GM19240 (cell line): Measurements from ENCODE around the gene ABHD11.
"Not testable (repeated sequence)": the region's sequence is repeated elsewhere in the genome, so short reads cannot be mapped to it uniquely, and the experiment has no call there.

Experiments
- DNase-seq: peaks from one replicate; pipeline ENCODE4 v3.0.0; 2011; ENCODE audit warnings: low spot score; ENCODE audit not compliant: insufficient read length

The ABHD11 gene

GRCh38 chr7:73738612-73739386, at the start of gene ABHD11:
Gene ABHD11, minus strand, starts transcription at chr7:73738802. Its CDS starts 32 bp downstream, at chr7:73738770.
- DNase-seq, result peak; percentile 98

- not testable (repeated sequence) for DNase-seq
Measured at GRCh38 chr7:73787786-73788048, 49.1 kb upstream of the ABHD11 start.

- no peak for DNase-seq
Measured at GRCh38 chr7:73786588-73786987, 48.0 kb upstream of the ABHD11 start.

GRCh38 chr7:73779517-73779916, 40.9 kb upstream of the ABHD11 start:
- no peak for DNase-seq

GRCh38 chr7:73778801-73779389, 40.3 kb upstream of the ABHD11 start:
- DNase-seq, result no peak

GRCh38 chr7:73774923-73775322, 36.3 kb upstream of the ABHD11 start:
- DNase-seq, result no peak

- no peak for DNase-seq
Measured at GRCh38 chr7:73773700-73774517, 35.3 kb upstream of the ABHD11 start.

- no peak for DNase-seq
Measured at GRCh38 chr7:73770860-73771670, 32.5 kb upstream of the ABHD11 start.

- no peak for DNase-seq
Measured at GRCh38 chr7:73770002-73770859, 31.6 kb upstream of the ABHD11 start, which contains the start of gene CLDN3. Gene CLDN3, minus strand, starts transcription at chr7:73770270. Its CDS starts 221 bp downstream, at chr7:73770049.

GRCh38 chr7:73769481-73770001, 30.9 kb upstream of the ABHD11 start:
- no peak for DNase-seq

GRCh38 chr7:73768641-73769480, 30.3 kb upstream of the ABHD11 start:
- no peak for DNase-seq

- no peak for DNase-seq
Measured at GRCh38 chr7:73766556-73767229, 28.1 kb upstream of the ABHD11 start.

GRCh38 chr7:73762659-73762999, 24.0 kb upstream of the ABHD11 start:
- DNase-seq, result no peak

- no peak for DNase-seq
Measured at GRCh38 chr7:73761854-73762658, 23.5 kb upstream of the ABHD11 start.

GRCh38 chr7:73758581-73759138, 20.1 kb upstream of the ABHD11 start:
- no peak for DNase-seq

GRCh38 chr7:73749931-73750776, 11.6 kb upstream of the ABHD11 start:
- no peak for DNase-seq

GRCh38 chr7:73746378-73746777, 7.8 kb upstream of the ABHD11 start:
- no peak for DNase-seq
